NCI-H526 treated with DMSO at 0.1 percent for 48 hours (cell line): ENCODE measurements around the gene DPEP2.
"Not testable (repeated sequence)": the region's sequence is repeated elsewhere in the genome, so short reads cannot be mapped to it uniquely, and the experiment has no call there.

Experiments used
- DNase-seq: peaks from one replicate; lab custom pipeline; 2025; lab: John Stamatoyannopoulos, UW

The DPEP2 gene

DNA sequence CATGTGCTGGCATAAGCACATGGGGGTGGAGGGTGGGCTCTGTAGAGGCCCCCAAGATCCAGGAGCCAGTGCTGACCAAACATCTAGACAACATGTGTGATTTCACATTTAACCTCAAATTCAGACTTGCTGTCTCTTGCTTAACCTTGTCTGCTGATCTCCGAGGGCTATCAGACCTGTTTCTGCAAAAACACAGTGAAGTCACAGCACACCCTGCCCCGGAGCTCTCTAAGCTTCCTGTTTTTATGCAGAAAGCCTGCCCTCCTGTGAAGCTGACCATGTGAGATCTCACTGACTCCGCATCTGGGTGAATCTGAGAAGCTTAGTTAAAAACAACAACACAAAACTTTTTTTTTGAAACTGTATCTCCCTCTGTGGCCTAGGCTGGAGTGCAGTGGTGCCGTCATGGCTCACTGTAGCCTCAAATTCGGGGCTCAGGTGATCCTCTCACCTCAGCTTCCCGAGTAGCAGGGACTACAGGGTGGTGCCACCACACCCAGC is 6.6 kb upstream of the DPEP2 start:
- DNase-seq, result no peak

DNA sequence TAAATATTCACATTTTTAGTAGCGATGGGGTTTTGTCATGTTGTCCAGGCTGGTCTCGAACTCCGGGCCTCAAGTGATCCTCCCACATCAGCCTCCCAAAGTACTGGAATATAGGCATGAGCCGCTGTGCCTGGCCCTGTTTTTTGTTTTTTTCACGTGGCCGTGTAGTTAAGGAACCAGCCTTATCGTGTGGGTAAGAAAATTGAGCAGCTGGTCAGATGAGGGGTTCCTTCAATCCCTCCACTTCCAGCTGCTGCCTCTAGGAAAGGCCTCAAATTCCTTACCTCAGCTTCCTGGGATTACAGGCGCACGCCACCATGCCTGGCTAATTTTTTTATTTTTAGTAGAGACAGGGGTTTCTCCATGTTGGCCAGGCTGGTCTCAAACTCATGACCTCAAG is 5.9 kb upstream of the DPEP2 start:
- DNase-seq, result no peak

DNA sequence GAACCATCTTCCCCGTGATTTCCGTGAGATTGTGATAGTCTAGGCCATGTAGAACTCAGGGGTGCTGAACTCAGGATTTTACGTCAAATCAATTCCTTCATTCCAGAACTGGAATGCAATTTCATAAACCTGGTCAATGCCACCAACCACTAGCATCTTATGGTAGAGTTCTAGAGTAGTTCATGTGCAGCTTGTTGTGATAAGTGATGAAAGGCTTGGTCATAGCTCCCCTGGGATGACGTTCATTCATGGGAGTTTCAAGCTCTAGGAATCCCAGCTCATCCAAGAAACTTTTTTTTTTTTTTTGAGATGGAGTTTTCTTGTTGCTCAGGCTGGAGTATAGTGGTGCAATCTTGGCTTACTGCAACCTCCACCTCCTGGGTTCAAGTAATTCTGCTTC is 3.7 kb upstream of the DPEP2 start:
- no peak for DNase-seq

DNA sequence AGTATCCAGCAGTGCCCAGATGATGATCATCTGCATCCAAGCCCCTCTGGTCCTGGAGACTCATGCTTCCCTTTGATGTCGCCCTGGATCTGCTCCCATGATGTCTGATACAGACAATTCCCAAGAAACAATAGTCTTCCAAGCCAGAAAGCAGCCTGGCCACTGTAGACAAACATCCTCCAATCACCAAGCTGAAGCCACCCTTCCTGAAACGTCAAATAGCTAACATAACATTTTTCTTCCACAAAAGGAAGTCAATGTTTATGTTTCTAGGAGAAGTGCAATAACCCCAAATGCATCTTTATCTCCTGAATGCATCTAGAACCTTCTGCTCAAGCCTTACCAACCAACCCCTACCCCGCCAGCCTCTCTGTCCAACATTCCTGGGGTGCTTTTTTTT is 1.2 kb upstream of the DPEP2 start:
- no peak for DNase-seq

DNA sequence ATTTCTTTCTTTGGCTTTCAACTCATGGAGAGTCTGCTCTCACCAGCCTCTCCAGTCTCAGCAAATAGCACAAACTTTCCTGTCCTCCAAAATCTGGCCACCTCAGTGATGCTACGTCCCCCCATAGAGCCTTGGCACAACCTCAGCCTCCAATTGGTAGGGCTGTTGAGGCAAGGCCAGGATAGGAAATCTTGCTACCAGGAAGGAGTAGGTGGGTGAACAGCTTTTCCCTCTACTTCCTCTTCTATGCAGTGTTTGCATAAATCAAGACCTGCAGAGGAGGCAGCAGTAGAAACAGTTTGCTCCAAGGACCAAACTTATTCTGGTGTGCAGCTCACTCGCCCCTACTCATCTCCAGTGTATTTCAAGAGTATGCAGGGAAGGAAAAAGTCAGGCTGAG is 701 bp upstream of the DPEP2 start:
- no peak for DNase-seq

- DNase-seq, result not testable (repeated sequence)
Observed at GRCh38 chr16:67998231-67998778, 979 bp downstream of the DPEP2 start.

GRCh38 chr16:67996666-67997065 is 2.6 kb downstream of the DPEP2 start:
- DNase-seq, result no peak

GRCh38 chr16:67995423-67995822 is 3.9 kb downstream of the DPEP2 start:
- DNase-seq, result no peak

- not testable (repeated sequence) for DNase-seq
Observed at GRCh38 chr16:67994040-67994408, 5.3 kb downstream of the DPEP2 start.

DNA sequence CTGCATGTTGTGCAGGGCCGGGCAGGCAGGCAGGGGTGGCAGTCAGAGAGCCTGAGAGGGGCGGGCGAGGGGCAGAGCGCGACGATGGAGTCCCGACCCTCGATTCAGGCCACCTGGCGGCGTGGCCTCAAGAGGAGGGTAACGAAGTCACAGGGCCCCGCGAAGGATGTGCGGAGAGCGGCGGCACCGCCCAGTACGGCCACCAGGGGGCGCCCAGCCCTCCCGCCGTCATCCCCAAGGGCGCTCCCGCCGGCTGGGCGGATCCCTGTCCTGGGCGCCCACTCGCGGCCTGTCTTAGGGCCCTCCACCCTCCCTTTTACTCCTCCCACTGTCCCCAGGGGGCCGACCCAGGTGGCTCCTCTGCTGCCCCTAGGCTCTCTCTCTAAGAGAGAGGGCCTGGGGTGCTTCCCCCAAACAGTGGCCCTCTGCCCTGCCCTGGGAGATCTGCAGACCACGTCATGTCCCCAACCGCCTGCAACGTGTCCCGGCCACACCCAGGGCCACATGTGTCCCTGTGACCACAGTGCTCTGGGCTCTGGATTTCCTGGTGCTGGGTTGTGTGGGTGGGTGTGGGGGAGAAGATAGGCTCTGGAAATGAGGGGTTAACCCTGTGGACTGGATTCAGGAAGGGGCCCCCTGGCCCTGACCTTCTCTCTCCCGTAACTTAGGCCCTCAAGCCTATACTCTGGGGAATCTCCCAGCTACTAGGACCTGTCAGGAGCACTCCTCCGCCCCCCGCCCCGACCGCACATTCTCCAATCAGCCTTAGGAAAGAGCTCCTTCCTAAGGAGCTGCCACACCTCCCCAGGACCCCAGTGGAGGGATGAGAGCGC is 5.9 kb downstream of the DPEP2 start:
- DNase-seq, result peak; percentile 5

DNA sequence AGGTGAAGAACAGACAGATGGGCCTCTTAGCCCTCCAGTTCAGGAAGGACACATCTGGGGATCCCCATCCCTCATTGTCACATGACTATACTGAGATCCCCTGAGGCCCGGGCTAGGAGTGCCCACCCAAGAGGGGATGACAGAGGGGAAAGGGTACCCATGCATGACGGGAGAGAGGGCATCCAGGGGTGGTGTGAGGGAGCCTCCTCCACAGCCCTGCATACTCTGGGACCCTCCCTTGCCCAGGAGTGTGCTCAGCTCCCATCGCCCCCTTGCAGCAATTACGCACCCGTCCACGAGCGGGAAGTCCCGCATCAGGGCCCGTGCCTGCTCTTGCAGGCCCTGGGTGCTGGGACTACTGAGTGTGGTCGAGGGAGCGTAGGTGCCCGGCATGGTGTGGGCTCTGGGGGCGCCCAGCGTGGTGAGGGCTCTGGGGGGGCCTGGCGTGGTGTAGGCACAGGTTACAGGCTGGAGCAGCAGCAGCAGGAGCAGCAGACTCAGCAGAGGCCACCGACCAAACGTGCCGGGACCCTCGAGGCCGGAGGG is 6.5 kb downstream of the DPEP2 start:
- no peak for DNase-seq

- DNase-seq, result no peak
Observed at GRCh38 chr16:67990018-67990386, 9.3 kb downstream of the DPEP2 start.

GRCh38 chr16:67989322-67990017 is 9.8 kb downstream of the DPEP2 start:
- DNase-seq, result no peak

- DNase-seq, result no peak
Observed at GRCh38 chr16:67988675-67989074, 10.6 kb downstream of the DPEP2 start.

DNA sequence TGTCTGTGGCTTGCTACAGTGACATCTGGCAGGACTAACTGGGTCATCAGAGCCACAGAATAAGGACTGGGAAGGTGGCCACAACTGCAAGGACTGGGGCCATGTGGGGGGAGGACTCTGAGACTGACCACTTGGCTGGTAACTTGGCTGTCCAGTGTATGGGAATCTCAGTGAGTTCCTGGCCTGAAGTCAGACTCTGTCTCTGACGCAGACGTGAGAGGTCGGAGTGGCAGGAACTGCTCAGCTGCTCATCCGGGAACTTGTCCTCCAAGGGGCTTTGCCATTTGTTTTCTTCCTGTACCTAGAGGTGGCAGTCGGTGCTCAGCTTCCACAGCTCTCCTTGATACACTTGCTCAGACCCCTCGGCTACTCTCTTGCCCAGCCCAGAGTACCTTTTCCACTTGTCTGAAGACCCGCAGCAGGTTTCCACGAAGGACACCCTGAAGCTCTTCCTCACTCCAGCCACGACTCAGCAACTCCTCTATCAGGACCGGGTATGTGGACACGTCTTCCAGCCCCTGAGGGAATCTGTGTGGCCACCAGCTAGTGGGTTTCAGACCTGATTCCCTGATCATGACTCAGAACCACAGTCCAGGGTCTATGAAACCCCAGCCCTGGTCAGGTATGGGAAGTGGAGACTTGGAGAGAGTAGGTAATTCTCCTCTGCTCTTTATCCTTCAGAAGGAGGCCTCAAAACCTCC is 11.7 kb downstream of the DPEP2 start:
- no peak for DNase-seq

- no peak for DNase-seq
Observed at GRCh38 chr16:67986949-67987348, 12.3 kb downstream of the DPEP2 start.

GRCh38 chr16:67982011-67982696 is 17.1 kb downstream of the DPEP2 start:
- no peak for DNase-seq

DNA sequence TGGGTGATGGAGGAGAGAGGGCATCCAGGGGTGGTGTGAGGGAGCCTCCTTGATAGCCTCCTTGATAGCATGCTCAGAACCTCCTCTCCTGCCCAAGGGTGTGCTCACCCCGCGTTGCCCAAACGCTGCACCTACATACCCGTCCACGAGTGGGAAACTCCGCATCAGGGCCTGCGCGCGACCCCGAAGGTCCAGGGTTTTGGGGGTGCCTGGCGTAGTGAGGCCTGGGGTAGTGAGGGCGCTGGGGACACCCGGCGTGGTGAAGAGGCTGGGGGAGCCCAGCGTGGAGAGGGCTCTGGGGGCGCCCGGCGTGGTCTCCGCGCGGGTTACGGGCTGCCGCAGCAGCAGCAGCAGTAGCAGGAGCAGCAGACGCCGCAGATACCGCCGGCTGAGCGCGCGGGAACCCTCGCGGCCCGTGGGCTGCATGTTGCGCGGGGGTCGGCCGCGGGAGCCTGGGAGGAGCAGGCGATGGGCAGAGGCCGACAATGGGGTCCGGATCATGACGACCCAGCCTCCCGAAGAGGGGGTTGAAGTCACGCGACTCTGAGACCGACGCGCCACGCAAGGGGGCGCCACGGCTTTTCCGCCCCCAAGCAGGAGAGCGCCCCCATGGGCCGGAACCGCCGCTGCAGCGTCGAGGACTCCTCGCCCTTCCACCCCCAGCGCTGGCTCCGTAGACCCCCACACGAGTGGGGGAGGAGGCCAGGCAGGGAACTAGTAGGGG is 19.2 kb downstream of the DPEP2 start, which contains the start of gene DPEP3:
DPEP3 (minus strand) TSS at position 545 of the 724 bp plus-strand sequence; CDS start at position 426, 119 bp downstream.
- DNase-seq, result no peak

- DNase-seq, result no peak
Observed at GRCh38 chr16:67977469-67978227, 21.6 kb downstream of the DPEP2 start.

- DNase-seq, result no peak
Observed at GRCh38 chr16:67977005-67977404, 22.3 kb downstream of the DPEP2 start.
